Measurements from ENCODE around the gene ZNF492.
"Not testable (repeated sequence)": the region's sequence is repeated elsewhere in the genome, so short reads cannot be mapped to it uniquely, and the experiment has no call there.

DNA sequence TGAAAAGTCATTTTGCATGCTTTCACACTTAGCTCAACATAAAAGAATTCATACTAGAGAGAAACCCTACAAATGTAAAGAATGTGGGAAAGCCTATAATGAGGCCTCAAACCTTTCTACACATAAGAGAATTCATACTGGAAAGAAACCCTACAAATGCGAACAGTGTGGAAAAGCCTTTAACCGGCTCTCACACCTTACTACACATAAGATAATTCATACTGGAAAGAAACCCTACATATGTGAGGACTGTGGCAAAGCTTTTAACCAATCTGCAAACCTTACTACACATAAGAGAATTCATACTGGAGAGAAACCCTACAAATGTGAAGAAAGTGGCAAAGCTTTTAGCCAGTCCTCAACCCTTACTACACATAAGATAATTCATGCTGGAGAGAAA, 51.4 kb downstream of the ZNF492 start:
- not testable (repeated sequence) for TF ChIP-seq EZH2phosphoT487 (IDR thresholded peaks at IDR 0.05; ENCODE audit: borderline replicate concordance); CTCF (conservative IDR thresholded peaks at IDR 0.05; ENCODE audit: low read length)

All from Loucy (cell line).